HepG2 (cell line): ENCODE results near the gene MAN1B1. TPM values are rescaled to one million over a fixed set of nuclear protein-coding genes. Genes with fewer than 3 reads are reported as not detected.

Source experiments
- ATAC-seq: fragments of 200-7000 bp; cut with Tn5 transposase; 3 replicates; pipeline ENCODE4 v1.9.1; 2020; ENCODE audit warnings: mild to moderate bottlenecking, moderate library complexity
- BruUV-seq: library from RNA; stranded (reverse); fragments of 400-500 nt; replicated peaks from 2 replicates; lab custom pipeline; 2021; lab: Mats Ljungman, UMichigan
- CTCF ChIA-PET: fragments of 300-600 bp; formaldehyde crosslinking; extraction: SDS; loops from one replicate; lab custom pipeline; 2021; ENCODE audit warnings: low total read pairs, inconsistent platforms, low intra/inter-chr PET ratio; lab: Yijun Ruan, JAX
- POLR2A ChIA-PET: fragments of 350-600 bp; sonication (Branson Sonifier 250); formaldehyde crosslinking; loops from one replicate; lab custom pipeline; 2020; ENCODE audit warnings: antibody characterized with exemption, inconsistent platforms; lab: Yijun Ruan, JAX
- DNase-seq: peaks from one replicate; pipeline ENCODE4 v3.0.0-alpha.2; 2015; ENCODE audit warnings: low spot score
- FAIRE-seq: peaks from 3 replicates; lab custom pipeline; 2011; peaks lifted over from hg19 to GRCh38; lab: Jason Lieb, UNC
- H2AFZ ChIP-seq: one replicate; pipeline ENCODE4 v1.6.1; 2011; ENCODE audit warnings: low read length, inconsistent platforms
- H3K27ac ChIP-seq: fragments of 300-600 bp; 3 replicates; pipeline ENCODE4 v1.8.0; 2011; ENCODE audit warnings: mixed run types, mild to moderate bottlenecking, mixed read lengths, low read length, inconsistent platforms; ENCODE audit not compliant: insufficient read depth; ENCODE audit errors: extremely low read length
- H3K27me3 ChIP-seq, 2 experiments: fragments of 200-600 bp in 1 of 2; 2 replicates in 1 of 2; 3 replicates in 1 of 2; pipeline versions ENCODE4 v1.6.0 to v1.8.0; 2011; ENCODE audit warnings: low read length in 2 of 2, mild to moderate bottlenecking in 2 of 2, moderate library complexity in 2 of 2, inconsistent platforms in 1 of 2; ENCODE audit not compliant: insufficient read depth in 2 of 2, control insufficient read depth in 1 of 2
- H3K36me3 ChIP-seq, 2 experiments: fragments of 200-600 bp in 1 of 2; replicated peaks in 1 of 2; 2 replicates in 1 of 2; 3 replicates in 1 of 2; pipeline versions ENCODE4 v1.5.1 to v1.8.0; 2011; ENCODE audit warnings: low read length in 2 of 2, inconsistent platforms in 1 of 2; ENCODE audit not compliant: insufficient read depth in 2 of 2, control insufficient read depth in 1 of 2
- H3K4me1 ChIP-seq: 2 replicates; pipeline ENCODE4 v1.5.1; 2012; ENCODE audit warnings: low read length, inconsistent platforms; ENCODE audit not compliant: insufficient read depth
- H3K4me2 ChIP-seq: 2 replicates; pipeline ENCODE4 v1.6.0; 2011; ENCODE audit warnings: low read depth, low read length, inconsistent platforms
- H3K4me3 ChIP-seq, 3 experiments: fragments of 200-600 bp in 1 of 3; sonication (generic), shearing (Covaris generic) in 1 of 3; replicated peaks in 1 of 3; 2 replicates each; pipeline ENCODE4 v1.5.1; 2011 to 2016; ENCODE audit warnings: low read length in 3 of 3, inconsistent platforms in 2 of 3, low read depth in 2 of 3, mild to moderate bottlenecking in 2 of 3, control low read depth in 1 of 3, mixed read lengths in 1 of 3; ENCODE audit not compliant: insufficient read depth in 1 of 3
- H3K79me2 ChIP-seq: one replicate; pipeline ENCODE4 v1.6.1; 2011; ENCODE audit warnings: low read length, inconsistent platforms; ENCODE audit not compliant: insufficient read depth
- H3K9ac ChIP-seq: 2 replicates; pipeline ENCODE4 v1.6.0; 2011; ENCODE audit warnings: mild to moderate bottlenecking, low read depth, low read length, inconsistent platforms; ENCODE audit not compliant: insufficient read depth
- H3K9me3 ChIP-seq: 2 replicates; pipeline ENCODE4 v1.5.1; 2012; ENCODE audit warnings: mild to moderate bottlenecking, low read length
- H4K20me1 ChIP-seq: 2 replicates; pipeline ENCODE4 v1.6.0; 2011; ENCODE audit warnings: inconsistent platforms, mild to moderate bottlenecking, low read length, moderate library complexity; ENCODE audit not compliant: insufficient read depth
- AGO2 ChIP-seq: fragments of 200-400 bp; formaldehyde crosslinking; optimal IDR thresholded peaks from 2 replicates; pipeline ENCODE3; 2017; ENCODE audit warnings: mild to moderate bottlenecking, low read depth, low read length, moderate library complexity
- RBFOX2 ChIP-seq: fragments of 200-400 bp; formaldehyde crosslinking; IDR thresholded peaks from 2 replicates; pipeline ENCODE4 v1.6.1; 2017; ENCODE audit warnings: low read depth, mild to moderate bottlenecking, low read length
- RERE ChIP-seq: IDR thresholded peaks from 2 replicates; pipeline ENCODE4 v1.6.1; 2016; ENCODE audit warnings: low read depth, missing genetic modification reagents, missing compliant biosample characterization
- WIZ ChIP-seq: sonication (generic); formaldehyde crosslinking; IDR thresholded peaks from 2 replicates; pipeline ENCODE4 v1.5.1; 2020; ENCODE audit warnings: mild to moderate bottlenecking, missing genetic modification reagents
- ZNF597 ChIP-seq: sonication (generic); formaldehyde crosslinking; IDR thresholded peaks from 2 replicates; pipeline ENCODE4 v1.5.0; 2020; ENCODE audit warnings: missing genetic modification reagents
- WGBS: methylation state at CpG from one replicate; pipeline ENCODE4 v1.1.6; 2017; ENCODE audit warnings: low lambda C conversion rate; 5-methylcytosine and 5-hydroxymethylcytosine counted together
- in situ Hi-C: cut with HindIII; loops from 2 replicates; pipeline ENCODE4 v1.10.0; 2017; ENCODE audit warnings: low pct_unique_long_range_greater_than_20kb; ENCODE audit not compliant: extremely low pct_ligation_motif_present
- intact Hi-C: fragments of 100-400 bp; cut with micrococcal nuclease; formaldehyde crosslinking; loops from one replicate; pipeline ENCODE4 v1.10.0; 2022; ENCODE audit not compliant: unreplicated experiment
- polyA plus RNA-seq, 8 experiments: library from polyadenylated mRNA; depleted of rRNA in 3 of 8; stranded (reverse) in 7 of 8; unstranded in 1 of 8; fragments of >200 nt; fragmentation: Illumina TruSeq in 4 of 8; extraction: Trizol in 4 of 8; gene quantifications; 2 replicates each; pipeline versions ENCODE4 v1.2.1 to v1.2.3, GENCODE V29; 2011 to 2016; ENCODE audit warnings: low read depth in 4 of 8, missing spikeins in 1 of 8, mixed read lengths in 1 of 8; ENCODE audit not compliant: insufficient read depth in 1 of 8
- total RNA-seq, 5 experiments: library from RNA; depleted of rRNA; stranded (reverse); fragments of >200 nt; fragmentation: Illumina TruSeq; extraction: Trizol; gene quantifications; 2 replicates each; pipeline ENCODE4 v1.2.3, GENCODE V29; 2016; ENCODE audit warnings: low read depth in 1 of 5

Gene MAN1B1
- total and polyA plus RNA-seq, 2 of the 13 experiments (the other 11 are each of a cell fraction or from before 2014, with no cell fraction given): 48.9 to 59.5 TPM

GRCh38 chr9:137066096-137066861, 20.5 kb upstream of the MAN1B1 start:
- in situ Hi-C loops: no loop called here
- Histone ChIP-seq H3K27me3 (no peaks in the 10 kb centered on the region; a peak in 1 of 5 replicates), H3K4me2 (no peak overlapping the region), H3K9me3 (no peaks in the 10 kb centered on the region), H3K36me3 (peaks cover 3 to 16% of the 10 kb centered on the region in 2 experiments; a peak in 2 of 5 replicates), H3K4me3 (no peak overlapping the region), H3K79me2 (peaks cover 13% of the 10 kb centered on the region), H3K4me1 (peaks cover 29% of the 10 kb centered on the region), H2AFZ (no peak overlapping the region), H3K9ac (no peak overlapping the region), H3K27ac (no peak overlapping the region), H4K20me1 (peaks cover 7% of the 10 kb centered on the region; the same call in 1 of the 2 replicates)
- 96% methylated on average over 19 of the region's 26 CpGs for WGBS
- peak; percentile 55 for TF ChIP-seq RBFOX2
- TF ChIP-seq WIZ (CRISPR knock-in tag): no peak
- TF ChIP-seq ZNF597 (CRISPR knock-in tag): no peak
- peak; percentile 78 for TF ChIP-seq AGO2
- TF ChIP-seq RERE (CRISPR knock-in tag): no peak
- no TSS peak for BruUV-seq
- ChIA-PET POLR2A (interaction anchor here (2.1 kb wide), 1 partner anchor 11 kb away, joined by 39 read pairs; the partner anchor contains the start of gene ENTPD2), CTCF (interaction anchor here (2.2 kb wide), 1 partner anchor 17 kb away, joined by 12 read pairs; no protein-coding TSS in a partner anchor)
- no peak for DNase-seq
- intact Hi-C loops: no loop called here
- no peak for ATAC-seq
- no peak for FAIRE-seq
